Immature natural killer cell (primary cell): ENCODE measurements around the gene RRAGD. TPM values are rescaled to one million over a fixed set of nuclear protein-coding genes. Genes with fewer than 3 reads are reported as not detected.

Experiments used
- DNase-seq, 3 donors: peaks; one replicate each; pipeline ENCODE4 v3.0.0; 2022; ENCODE audit warnings: mixed read lengths in 1 of 3
- H3K27ac Mint-ChIP-seq, 6 donors: one replicate each; pipeline ENCODE4 v1.8.0; 2020; ENCODE audit warnings: mixed read lengths in 6 of 6, mild to moderate bottlenecking in 5 of 6, inconsistent platforms in 4 of 6, moderate library complexity in 3 of 6
- H3K27me3 Mint-ChIP-seq, 3 donors: one replicate each; pipeline ENCODE4 v1.8.0; 2020 to 2021; ENCODE audit warnings: low read depth in 3 of 3, mild to moderate bottlenecking in 3 of 3, mixed read lengths in 3 of 3, moderate library complexity in 3 of 3, inconsistent platforms in 1 of 3
- H3K36me3 Mint-ChIP-seq, 3 donors: one replicate each; pipeline ENCODE4 v1.8.0; 2020; ENCODE audit warnings: mixed read lengths in 3 of 3, inconsistent platforms in 2 of 3, mild to moderate bottlenecking in 2 of 3
- H3K4me1 Mint-ChIP-seq, 2 donors: one replicate each; pipeline ENCODE4 v1.8.0; 2020; ENCODE audit warnings: inconsistent platforms in 2 of 2, mild to moderate bottlenecking in 2 of 2, mixed read lengths in 2 of 2, moderate library complexity in 1 of 2
- H3K4me3 Mint-ChIP-seq, 5 donors: one replicate each; pipeline ENCODE4 v1.8.0; 2020; ENCODE audit warnings: mild to moderate bottlenecking in 5 of 5, mixed read lengths in 5 of 5, inconsistent platforms in 3 of 5, moderate library complexity in 3 of 5
- H3K9me3 Mint-ChIP-seq, 6 donors: one replicate each; pipeline ENCODE4 v1.8.0; 2020; ENCODE audit warnings: mild to moderate bottlenecking in 6 of 6, mixed read lengths in 6 of 6, inconsistent platforms in 4 of 6, moderate library complexity in 3 of 6
- polyA plus RNA-seq, 3 donors: library from polyadenylated mRNA; unstranded; fragments of 300-500 nt; fragmentation: Illumina TruSeq; gene quantifications; one replicate each; pipeline ENCODE4 v1.2.3, GENCODE V29; 2021

The RRAGD gene
- polyA plus RNA-seq, 3 donors from 2014 or later, result 0.11 to 0.22 TPM; not detected in 1

- DNase-seq, result no peak
- no peak overlapping the region for H3K4me3 Mint-ChIP-seq
- H3K36me3 Mint-ChIP-seq, result no peaks in the 10 kb centered on the region
- no peaks in the 10 kb centered on the region for H3K9me3 Mint-ChIP-seq
- H3K4me1 Mint-ChIP-seq, result peaks cover 14 to 18% of the 10 kb centered on the region in 2 donors
- peak overlapping the region in 1 of 6 donors; percentile 73 for H3K27ac Mint-ChIP-seq
- H3K27me3 Mint-ChIP-seq, result peaks cover 10 to 28% (median 20%) of the 10 kb centered on the region in 3 donors
These were observed 32.8 kb downstream of the RRAGD start for GRCh38 chr6:89379281-89379680.

GRCh38 chr6:89378628-89379027, 33.4 kb downstream of the RRAGD start:
- no peak overlapping the region for H3K4me3 Mint-ChIP-seq
- H3K4me1 Mint-ChIP-seq, result peaks cover 14 to 18% of the 10 kb centered on the region in 2 donors
- H3K36me3 Mint-ChIP-seq, result no peaks in the 10 kb centered on the region
- H3K27me3 Mint-ChIP-seq, result peaks cover 10 to 28% (median 20%) of the 10 kb centered on the region in 3 donors
- H3K27ac Mint-ChIP-seq, result no peak overlapping the region
- DNase-seq, result no peak
- no peaks in the 10 kb centered on the region for H3K9me3 Mint-ChIP-seq

GRCh38 chr6:89375427-89376267, 36.4 kb downstream of the RRAGD start:
- DNase-seq, result peak; percentile 93 to 94 (median 93)
- peak overlapping the region in 2 of 5 donors; percentile 34 to 54 for H3K4me3 Mint-ChIP-seq
- peaks cover 10 to 21% (median 21%) of the 10 kb centered on the region in 3 donors for H3K27me3 Mint-ChIP-seq
- peak overlapping the region in 5 of 6 donors; percentile 47 to 87 (median 73) for H3K27ac Mint-ChIP-seq
- H3K9me3 Mint-ChIP-seq, result no peaks in the 10 kb centered on the region
- peaks cover 22 to 27% of the 10 kb centered on the region in 2 donors for H3K4me1 Mint-ChIP-seq
- no peaks in the 10 kb centered on the region for H3K36me3 Mint-ChIP-seq

GRCh38 chr6:89372506-89372901, 39.6 kb downstream of the RRAGD start:
- peak in 2 of 3 donors; percentile 25 to 28 for DNase-seq
- H3K27ac Mint-ChIP-seq, result peak overlapping the region in 1 of 6 donors; percentile 46
- no peaks in the 10 kb centered on the region for H3K9me3 Mint-ChIP-seq
- H3K4me3 Mint-ChIP-seq, result peak overlapping the region in 1 of 5 donors; percentile 8
- no peaks in the 10 kb centered on the region for H3K36me3 Mint-ChIP-seq
- peaks cover 22 to 27% of the 10 kb centered on the region in 2 donors for H3K4me1 Mint-ChIP-seq
- H3K27me3 Mint-ChIP-seq, result peaks cover 5 to 21% (median 12%) of the 10 kb centered on the region in 3 donors

- peaks cover 5 to 21% (median 12%) of the 10 kb centered on the region in 3 donors for H3K27me3 Mint-ChIP-seq
- peak overlapping the region in 1 of 6 donors; percentile 71 for H3K27ac Mint-ChIP-seq
- no peaks in the 10 kb centered on the region for H3K9me3 Mint-ChIP-seq
- peak overlapping the region in 1 of 5 donors; percentile 8 for H3K4me3 Mint-ChIP-seq
- H3K4me1 Mint-ChIP-seq, result peaks cover 22 to 27% of the 10 kb centered on the region in 2 donors
- no peaks in the 10 kb centered on the region for H3K36me3 Mint-ChIP-seq
- peak; percentile 71 to 75 (median 72) for DNase-seq
These were observed 40.1 kb downstream of the RRAGD start for GRCh38 chr6:89371849-89372505.

GRCh38 chr6:89368999-89369398, 43.1 kb downstream of the RRAGD start:
- H3K27me3 Mint-ChIP-seq, result peaks cover 3 to 7% (median 3%) of the 10 kb centered on the region in 3 donors
- H3K4me1 Mint-ChIP-seq, result peaks cover 8 to 9% of the 10 kb centered on the region in 2 donors
- H3K4me3 Mint-ChIP-seq, result no peak overlapping the region
- no peak overlapping the region for H3K27ac Mint-ChIP-seq
- no peak for DNase-seq
- no peaks in the 10 kb centered on the region for H3K36me3 Mint-ChIP-seq
- no peaks in the 10 kb centered on the region for H3K9me3 Mint-ChIP-seq

GRCh38 chr6:89368107-89368506, 44.0 kb downstream of the RRAGD start:
- Mint-ChIP-seq H3K27ac (no peak overlapping the region), H3K9me3 (no peaks in the 10 kb centered on the region)

GRCh38 chr6:89364586-89364985, 47.5 kb downstream of the RRAGD start:
- no peak for DNase-seq
- H3K27ac Mint-ChIP-seq, result no peak overlapping the region
- H3K27me3 Mint-ChIP-seq, result peaks cover 5 to 7% (median 7%) of the 10 kb centered on the region in 3 donors
- H3K4me3 Mint-ChIP-seq, result no peak overlapping the region
- H3K4me1 Mint-ChIP-seq, result peaks cover 2 to 9% of the 10 kb centered on the region in 2 donors
- no peaks in the 10 kb centered on the region for H3K9me3 Mint-ChIP-seq
- H3K36me3 Mint-ChIP-seq, result no peaks in the 10 kb centered on the region

More at GRCh38 chr6:89368107-89368506, 44.0 kb downstream of the RRAGD start:
- Mint-ChIP-seq H3K36me3 (no peaks in the 10 kb centered on the region), H3K4me1 (peaks cover 8 to 9% of the 10 kb centered on the region in 2 donors), H3K27me3 (peaks cover 3 to 7% (median 3%) of the 10 kb centered on the region in 3 donors), H3K4me3 (no peak overlapping the region)
- peak; percentile 42 to 50 (median 42) for DNase-seq

- H3K27me3 Mint-ChIP-seq, result peaks cover 4% of the 10 kb centered on the region in 3 donors
- no peak for DNase-seq
- H3K4me3 Mint-ChIP-seq, result no peak overlapping the region
- H3K4me1 Mint-ChIP-seq, result peaks cover 14 to 25% of the 10 kb centered on the region in 2 donors
- no peaks in the 10 kb centered on the region for H3K9me3 Mint-ChIP-seq
- no peak overlapping the region for H3K27ac Mint-ChIP-seq
- H3K36me3 Mint-ChIP-seq, result no peaks in the 10 kb centered on the region
These were observed 50.9 kb downstream of the RRAGD start for GRCh38 chr6:89361171-89361570.

- H3K36me3 Mint-ChIP-seq, result no peaks in the 10 kb centered on the region
- H3K27ac Mint-ChIP-seq, result peak overlapping the region in 2 of 6 donors; percentile 34 to 56
- DNase-seq, result peak in 1 of 3 donors; percentile 30
- H3K9me3 Mint-ChIP-seq, result no peaks in the 10 kb centered on the region
- peaks cover 14 to 25% of the 10 kb centered on the region in 2 donors for H3K4me1 Mint-ChIP-seq
- H3K4me3 Mint-ChIP-seq, result no peak overlapping the region
- peaks cover 1 to 4% (median 4%) of the 10 kb centered on the region in 3 donors for H3K27me3 Mint-ChIP-seq
These were observed 51.6 kb downstream of the RRAGD start for GRCh38 chr6:89360415-89360999.

GRCh38 chr6:89359561-89359960, 52.5 kb downstream of the RRAGD start:
- peaks cover 14 to 25% of the 10 kb centered on the region in 2 donors for H3K4me1 Mint-ChIP-seq
- no peak overlapping the region for H3K4me3 Mint-ChIP-seq
- H3K27me3 Mint-ChIP-seq, result peaks cover 1 to 4% (median 4%) of the 10 kb centered on the region in 3 donors
- DNase-seq, result no peak
- H3K27ac Mint-ChIP-seq, result no peak overlapping the region
- no peaks in the 10 kb centered on the region for H3K36me3 Mint-ChIP-seq
- no peaks in the 10 kb centered on the region for H3K9me3 Mint-ChIP-seq

GRCh38 chr6:89357390-89357789, 54.7 kb downstream of the RRAGD start:
- H3K4me3 Mint-ChIP-seq, result peak overlapping the region; percentile 82 to 95 (median 87)
- H3K27ac Mint-ChIP-seq, result peak overlapping the region; percentile 65 to 99 (median 87)
- peak; percentile 12 to 17 (median 13) for DNase-seq
- H3K9me3 Mint-ChIP-seq, result no peaks in the 10 kb centered on the region
- H3K27me3 Mint-ChIP-seq, result peaks cover 0 to 6% (median under 1%) of the 10 kb centered on the region in 3 donors
- H3K36me3 Mint-ChIP-seq, result no peaks in the 10 kb centered on the region
- peaks cover 26 to 37% of the 10 kb centered on the region in 2 donors for H3K4me1 Mint-ChIP-seq

- no peak for DNase-seq
- no peaks in the 10 kb centered on the region for H3K9me3 Mint-ChIP-seq
- H3K36me3 Mint-ChIP-seq, result peaks cover 0 to 3% (median 0%) of the 10 kb centered on the region in 3 donors
- H3K27me3 Mint-ChIP-seq, result peaks cover 0 to 10% (median 2%) of the 10 kb centered on the region in 3 donors
- peak overlapping the region in 4 of 6 donors; percentile 77 to 99 (median 89) for H3K27ac Mint-ChIP-seq
- H3K4me1 Mint-ChIP-seq, result peaks cover 30 to 42% of the 10 kb centered on the region in 2 donors
- peak overlapping the region; percentile 82 to 95 (median 87) for H3K4me3 Mint-ChIP-seq
These were observed 55.4 kb downstream of the RRAGD start for GRCh38 chr6:89356642-89357170.
